WTC11 (cell line): ENCODE data around the gene RDH11. TPM values are rescaled to one million over a fixed set of nuclear protein-coding genes. Genes with fewer than 3 reads are reported as not detected.

ENCODE experiments used
- AFF4 ChIP-seq: sonication (generic); formaldehyde crosslinking; IDR thresholded peaks from 2 replicates; pipeline ENCODE4 v1.8.1; 2023; ENCODE audit warnings: mild to moderate bottlenecking, missing genetic modification reagents, borderline replicate concordance
- AR ChIP-seq: fragments of 250-450 bp; sonication (Bioruptor Pico); IDR thresholded peaks from 2 replicates; pipeline ENCODE4 v1.9.0; 2021; ENCODE audit warnings: mild to moderate bottlenecking
- ARID4B ChIP-seq: sonication (generic); formaldehyde crosslinking; IDR thresholded peaks from 2 replicates; pipeline ENCODE4 v1.8.0; 2023; ENCODE audit warnings: missing genetic modification reagents, mild to moderate bottlenecking, borderline replicate concordance
- ATF2 ChIP-seq: sonication (generic); formaldehyde crosslinking; IDR thresholded peaks from 2 replicates; pipeline ENCODE4 v1.8.1; 2022; ENCODE audit warnings: low read depth, missing genetic modification reagents, borderline replicate concordance
- ATF3 ChIP-seq: sonication (generic); formaldehyde crosslinking; conservative IDR thresholded peaks from 2 replicates; pipeline ENCODE4 v1.8.1; 2022; ENCODE audit warnings: mild to moderate bottlenecking, missing genetic modification reagents
- CREB1 ChIP-seq: sonication (generic); formaldehyde crosslinking; IDR thresholded peaks from 2 replicates; pipeline ENCODE4 v1.8.0; 2023; ENCODE audit warnings: mild to moderate bottlenecking, missing genetic modification reagents
- GABPB1 ChIP-seq: sonication (generic); formaldehyde crosslinking; IDR thresholded peaks from 2 replicates; pipeline ENCODE4 v1.8.1; 2023; ENCODE audit warnings: mild to moderate bottlenecking, missing genetic modification reagents
- GRHL2 ChIP-seq: fragments of 250-450 bp; sonication (Bioruptor Pico); IDR thresholded peaks from 2 replicates; pipeline ENCODE4 v1.8.0; 2022; ENCODE audit warnings: mild to moderate bottlenecking, moderate library complexity; ENCODE audit not compliant: insufficient replicate concordance, severe bottlenecking
- GTF2I ChIP-seq: fragments of 250-450 bp; sonication (Bioruptor Pico); conservative IDR thresholded peaks from 2 replicates; pipeline ENCODE4 v1.4.0; 2021; ENCODE audit warnings: mild to moderate bottlenecking
- JAZF1 ChIP-seq: fragments of 250-450 bp; sonication (Bioruptor Pico); IDR thresholded peaks from 2 replicates; pipeline ENCODE4 v1.9.0; 2021; ENCODE audit warnings: moderate library complexity, mild to moderate bottlenecking, inconsistent platforms
- KAT7 ChIP-seq: sonication (generic); formaldehyde crosslinking; IDR thresholded peaks from 2 replicates; pipeline ENCODE4 v1.8.1; 2023; ENCODE audit warnings: missing genetic modification reagents, mild to moderate bottlenecking, borderline replicate concordance
- MAX ChIP-seq: sonication (generic); formaldehyde crosslinking; IDR thresholded peaks from 2 replicates; pipeline ENCODE4 v1.8.0; 2022; ENCODE audit warnings: mild to moderate bottlenecking, missing genetic modification reagents
- NR1H2 ChIP-seq: sonication (generic); formaldehyde crosslinking; IDR thresholded peaks from 2 replicates; pipeline ENCODE4 v1.9.0; 2021; ENCODE audit warnings: mild to moderate bottlenecking, moderate library complexity, missing genetic modification reagents
- OVOL2 ChIP-seq: fragments of 250-450 bp; sonication (Bioruptor Pico); IDR thresholded peaks from 2 replicates; pipeline ENCODE4 v1.9.0; 2021; ENCODE audit warnings: mild to moderate bottlenecking, borderline replicate concordance
- RELA ChIP-seq: sonication (generic); formaldehyde crosslinking; IDR thresholded peaks from 2 replicates; pipeline ENCODE4 v1.8.1; 2022; ENCODE audit warnings: missing genetic modification reagents, mild to moderate bottlenecking, borderline replicate concordance
- STAT6 ChIP-seq: sonication (generic); formaldehyde crosslinking; conservative IDR thresholded peaks from 2 replicates; pipeline ENCODE4 v1.8.1; 2023; ENCODE audit warnings: mild to moderate bottlenecking, low read depth, missing genetic modification reagents, moderate library complexity
- TP53 ChIP-seq: sonication (generic); formaldehyde crosslinking; IDR thresholded peaks from 2 replicates; pipeline ENCODE4 v1.8.1; 2023; ENCODE audit warnings: mild to moderate bottlenecking, missing genetic modification reagents
- USF1 ChIP-seq: sonication (generic); formaldehyde crosslinking; IDR thresholded peaks from 2 replicates; pipeline ENCODE4 v1.8.0; 2022; ENCODE audit warnings: mild to moderate bottlenecking, missing genetic modification reagents
- ZBTB21 ChIP-seq: sonication (generic); formaldehyde crosslinking; IDR thresholded peaks from 2 replicates; pipeline ENCODE4 v1.8.1; 2023; ENCODE audit warnings: mild to moderate bottlenecking, missing genetic modification reagents, borderline replicate concordance
- ZNF138 ChIP-seq: sonication (generic); formaldehyde crosslinking; conservative IDR thresholded peaks from 2 replicates; pipeline ENCODE4 v1.8.1; 2022; ENCODE audit warnings: mild to moderate bottlenecking, moderate library complexity, missing genetic modification reagents
- ZNF396 ChIP-seq: fragments of 250-450 bp; sonication (Bioruptor Pico); IDR thresholded peaks from 2 replicates; pipeline ENCODE4 v1.8.0; 2021; ENCODE audit warnings: mild to moderate bottlenecking, moderate library complexity, borderline replicate concordance
- total RNA-seq: library from RNA; stranded (reverse); gene quantifications from 3 replicates; pipeline ENCODE4 v1.2.3, GENCODE V29; 2021

The RDH11 gene
- total RNA-seq, 1 experiment from 2014 or later: 103 TPM

- TF ChIP-seq AFF4 (CRISPR knock-in tag) (no peak), ZNF396 (CRISPR knock-in tag) (no peak), STAT6 (CRISPR knock-in tag) (no peak; the same call in 1 of the 2 replicates), ARID4B (CRISPR knock-in tag) (no peak; the same call in 1 of the 2 replicates), TP53 (CRISPR knock-in tag) (no peak), AR (CRISPR knock-in tag) (no peak), ATF2 (CRISPR knock-in tag) (no peak), ZBTB21 (peak; percentile 93), GABPB1 (CRISPR knock-in tag) (peak; percentile 97), CREB1 (CRISPR knock-in tag) (no peak; the same call in 1 of the 2 replicates), KAT7 (no peak), MAX (CRISPR knock-in tag) (peak; percentile 93), JAZF1 (CRISPR knock-in tag) (no peak), USF1 (CRISPR knock-in tag) (no peak; the same call in 1 of the 2 replicates), ZNF138 (CRISPR knock-in tag) (no peak; the same call in 1 of the 2 replicates), RELA (CRISPR knock-in tag) (no peak), OVOL2 (CRISPR knock-in tag) (no peak), GTF2I (CRISPR knock-in tag) (no peak), GRHL2 (CRISPR knock-in tag) (no peak), NR1H2 (CRISPR knock-in tag) (no peak), ATF3 (peak; percentile 85)
Observed at GRCh38 chr14:67729072-67729885, 33.7 kb upstream of the RDH11 start (continued).
